GM20000 (cell line): ENCODE results near the gene IL2RA.
"Not testable (repeated sequence)": the region's sequence is repeated elsewhere in the genome, so short reads cannot be mapped to it uniquely, and the experiment has no call there.

Source experiments
- DNase-seq: peaks from one replicate; pipeline ENCODE4 v3.0.0; 2012; ENCODE audit warnings: low spot score
- CTCF ChIP-seq: IDR thresholded peaks from 2 replicates; pipeline ENCODE4 v1.5.1; 2012; ENCODE audit warnings: mild to moderate bottlenecking, control low read depth; ENCODE audit errors: extremely low read depth, missing control alignments

The IL2RA gene

DNA sequence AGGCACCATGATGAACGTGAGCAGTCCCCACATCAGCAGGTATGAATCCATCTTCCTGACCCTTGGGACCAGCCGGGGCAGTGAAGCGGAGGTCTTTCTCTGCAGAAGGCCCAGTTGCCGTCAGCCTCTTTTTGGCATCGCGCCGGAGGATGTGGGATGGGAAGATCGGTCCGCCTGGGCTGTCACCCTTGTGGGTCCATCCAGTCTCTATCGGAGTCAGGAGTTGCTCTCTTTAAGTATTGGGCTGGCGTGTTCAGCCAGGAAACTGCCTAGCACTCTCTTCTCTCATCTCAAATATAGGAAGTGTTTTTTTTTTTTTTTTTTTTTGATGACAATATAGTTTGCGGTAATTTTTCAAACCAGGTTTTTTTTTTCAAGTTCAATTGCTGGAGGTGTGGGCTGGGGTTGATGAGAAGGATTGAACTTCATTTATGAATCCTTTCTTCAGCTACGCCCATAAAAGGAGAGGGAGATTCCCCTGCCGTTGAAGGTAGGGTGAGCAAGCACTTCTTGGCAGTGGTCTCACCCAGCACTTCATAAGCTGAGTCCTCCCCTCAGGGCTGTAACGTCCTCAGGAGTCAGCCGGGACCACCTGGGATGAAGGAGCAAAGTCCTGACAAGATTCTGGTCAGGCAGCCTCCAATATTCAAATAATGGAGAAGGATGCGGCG is at the start of gene IL2RA:
Gene IL2RA (minus strand): TSS at position 267 of the 671 bp plus-strand sequence. CDS start 216 bp downstream, at position 51.
- DNase-seq: no peak
- TF ChIP-seq CTCF: no peak

DNA sequence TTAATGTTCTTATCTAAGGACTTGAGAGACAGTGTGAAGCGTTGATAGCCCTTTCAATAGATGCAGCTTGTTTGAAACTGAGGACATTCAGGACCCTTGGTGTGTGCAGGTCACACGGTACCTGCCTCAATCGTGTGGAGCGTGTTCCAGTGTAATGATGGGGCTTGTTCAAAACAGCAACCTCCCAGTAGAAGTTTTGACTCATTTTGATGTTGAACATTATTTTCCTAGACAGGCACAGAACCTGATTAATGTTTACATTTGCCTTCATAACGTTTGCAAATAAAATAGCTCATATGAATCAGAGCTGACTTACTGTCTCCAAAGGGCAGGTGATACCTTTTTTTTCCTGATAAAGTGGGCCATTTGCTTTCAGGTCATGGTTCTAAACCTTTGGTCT is 48.0 kb upstream of the IL2RA start:
- no peak for DNase-seq
- no peak for TF ChIP-seq CTCF

DNA sequence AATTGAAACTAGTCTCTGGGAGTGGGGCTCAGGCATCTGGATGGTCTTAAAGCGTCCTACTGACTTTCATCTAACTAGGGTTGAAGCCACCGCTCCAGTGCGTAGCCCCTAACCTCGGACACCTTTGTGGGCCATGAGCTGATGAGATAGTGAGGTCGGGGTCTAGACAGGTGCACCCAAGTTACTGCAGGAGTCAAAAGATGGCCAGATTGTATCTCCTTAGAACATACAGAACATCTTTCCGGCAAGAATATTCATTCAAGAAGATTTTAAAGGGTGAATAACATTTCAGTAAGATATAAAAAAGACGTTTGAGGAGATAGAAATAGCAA is 47.2 kb upstream of the IL2RA start:
- no peak for TF ChIP-seq CTCF

DNA sequence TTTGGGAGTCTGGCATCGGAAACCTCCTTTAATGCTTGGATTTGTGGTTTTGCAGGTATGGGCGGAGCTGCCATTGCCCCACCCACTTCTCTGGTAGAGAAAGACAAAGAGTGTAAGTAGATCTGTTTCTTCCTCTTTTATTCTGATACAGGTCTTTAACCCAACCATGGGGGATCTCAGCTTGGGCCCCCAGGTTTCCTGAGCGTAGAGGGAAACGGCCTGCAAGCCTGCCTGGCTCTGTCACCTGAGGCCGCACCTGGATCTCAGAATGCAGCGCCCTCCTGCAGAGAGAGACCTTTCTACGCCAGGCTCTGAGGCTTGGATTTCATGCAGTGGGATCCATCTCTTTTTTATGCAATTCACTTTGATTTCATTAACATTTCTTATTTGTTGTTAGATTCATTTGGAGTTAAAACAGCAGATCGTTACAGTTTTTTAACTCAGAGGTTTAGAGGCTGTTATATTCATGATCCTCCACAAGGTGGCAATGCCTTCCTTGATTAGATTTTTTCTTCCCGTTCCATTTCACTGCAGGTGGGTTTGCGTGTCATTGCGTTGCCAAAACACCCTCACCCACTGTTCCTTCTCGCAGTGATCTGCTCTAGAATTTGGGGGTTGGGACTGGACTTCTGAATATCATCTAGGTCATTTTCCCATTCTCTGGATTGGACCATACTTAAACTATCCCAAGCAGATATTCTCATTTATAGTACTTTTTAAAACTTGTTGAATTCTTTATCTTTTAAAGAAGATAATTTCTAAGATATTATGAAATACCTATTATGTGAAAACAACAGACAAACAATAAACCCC is 46.7 kb upstream of the IL2RA start:
- peak; percentile 63 for DNase-seq
- no peak for TF ChIP-seq CTCF

More for the DNA sequence above, 47.2 kb upstream of the IL2RA start:
- no peak for DNase-seq

GRCh38 chr10:6108072-6108471 is 45.9 kb upstream of the IL2RA start:
- DNase-seq: no peak
- no peak for TF ChIP-seq CTCF

DNA sequence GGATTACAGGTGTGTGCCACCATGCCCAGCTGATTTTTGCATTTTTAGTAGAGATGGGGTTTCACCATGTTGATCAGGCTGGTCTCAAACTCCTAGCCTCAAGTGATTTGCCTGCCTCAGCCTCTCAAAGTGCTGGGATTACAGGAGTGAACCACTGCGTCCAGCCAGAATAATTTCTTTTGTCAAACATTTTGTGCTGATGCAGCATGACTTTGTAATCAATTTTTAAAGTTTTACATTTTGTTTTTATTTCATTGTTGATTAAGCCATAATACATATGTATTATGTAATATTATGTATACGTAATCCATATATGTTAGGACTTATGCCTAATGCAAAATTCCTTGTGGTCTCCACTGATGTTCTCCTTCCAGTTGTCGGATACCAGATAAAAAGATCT is 45.4 kb upstream of the IL2RA start:
- not testable (repeated sequence) for DNase-seq

- no peak for TF ChIP-seq CTCF
- DNase-seq: no peak
Observed at GRCh38 chr10:6103591-6103990, 41.4 kb upstream of the IL2RA start.
